Lower leg skin (tissue), 4 donors: ENCODE data around the gene IP6K2. TPM values are rescaled to one million over a fixed set of nuclear protein-coding genes. Genes with fewer than 3 reads are reported as not detected.

ENCODE experiments used
- DNase-seq, 2 donors: peaks; one replicate each; pipeline ENCODE4 v3.0.0-alpha.2; 2019; ENCODE audit warnings: low spot score in 2 of 2
- H3K4me3 ChIP-seq: fragments of 200-600 bp; sonication (generic); 2 replicates; pipeline ENCODE4 v1.5.1; 2017; ENCODE audit warnings: mild to moderate bottlenecking, low read depth; ENCODE audit not compliant: poor library complexity, severe bottlenecking
- POLR2A ChIP-seq, 2 donors: fragments of 450-650 bp; IDR thresholded peaks; one replicate each; pipeline ENCODE4 v1.6.1; 2016 to 2017; ENCODE audit warnings: antibody characterized with exemption in 2 of 2, mild to moderate bottlenecking in 1 of 2, moderate library complexity in 1 of 2
- WGBS, 2 donors: methylation state at CpG; one replicate each; pipeline ENCODE4 v1.1.5; 2018; 5-methylcytosine and 5-hydroxymethylcytosine counted together
- intact Hi-C: fragments of 100-400 bp; cut with DNase I; formaldehyde crosslinking; loops from one replicate; pipeline ENCODE4 v1.15.0; 2023; ENCODE audit warnings: low total_unique reads
- total RNA-seq, 4 donors: library from RNA; depleted of rRNA; stranded (reverse); fragments of >200 nt; gene quantifications; one replicate each; pipeline ENCODE4 v1.1.0, GENCODE V29; 2016
- TF ChIP-seq, protein P1 (sequence below), 3 donors: fragments of 450-650 bp; IDR thresholded peaks; one replicate each; pipeline ENCODE4 v1.5.1; 2016; ENCODE audit warnings: antibody characterized with exemption in 3 of 3, mild to moderate bottlenecking in 3 of 3, moderate library complexity in 2 of 3

Gene IP6K2
- total RNA-seq, 4 donors from 2014 or later, result 142 to 304 (median 187) TPM

DNA sequence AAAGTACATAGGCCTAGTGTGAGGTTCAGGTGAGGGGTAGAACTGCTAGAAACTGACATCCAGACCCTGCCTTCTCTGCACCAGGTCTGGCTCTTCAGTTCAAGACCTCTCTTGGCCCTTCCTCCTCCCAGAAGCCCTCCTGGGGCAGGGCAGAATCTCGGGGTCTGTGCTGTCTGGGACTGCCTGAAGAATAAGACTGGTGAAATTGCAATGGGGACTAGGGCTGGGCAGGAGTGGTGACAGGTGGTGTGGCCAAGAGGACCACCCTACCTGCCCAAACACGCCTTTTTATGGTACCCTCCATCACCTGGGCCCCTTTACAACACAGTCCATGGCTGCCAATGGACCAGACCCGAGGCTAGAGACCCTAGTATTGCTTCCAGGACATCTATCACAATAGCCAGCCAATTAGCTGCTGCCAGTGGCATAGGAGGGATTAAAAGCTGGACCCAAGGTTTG is 29.8 kb downstream of the IP6K2 start:
- TF ChIP-seq, protein P1, sequence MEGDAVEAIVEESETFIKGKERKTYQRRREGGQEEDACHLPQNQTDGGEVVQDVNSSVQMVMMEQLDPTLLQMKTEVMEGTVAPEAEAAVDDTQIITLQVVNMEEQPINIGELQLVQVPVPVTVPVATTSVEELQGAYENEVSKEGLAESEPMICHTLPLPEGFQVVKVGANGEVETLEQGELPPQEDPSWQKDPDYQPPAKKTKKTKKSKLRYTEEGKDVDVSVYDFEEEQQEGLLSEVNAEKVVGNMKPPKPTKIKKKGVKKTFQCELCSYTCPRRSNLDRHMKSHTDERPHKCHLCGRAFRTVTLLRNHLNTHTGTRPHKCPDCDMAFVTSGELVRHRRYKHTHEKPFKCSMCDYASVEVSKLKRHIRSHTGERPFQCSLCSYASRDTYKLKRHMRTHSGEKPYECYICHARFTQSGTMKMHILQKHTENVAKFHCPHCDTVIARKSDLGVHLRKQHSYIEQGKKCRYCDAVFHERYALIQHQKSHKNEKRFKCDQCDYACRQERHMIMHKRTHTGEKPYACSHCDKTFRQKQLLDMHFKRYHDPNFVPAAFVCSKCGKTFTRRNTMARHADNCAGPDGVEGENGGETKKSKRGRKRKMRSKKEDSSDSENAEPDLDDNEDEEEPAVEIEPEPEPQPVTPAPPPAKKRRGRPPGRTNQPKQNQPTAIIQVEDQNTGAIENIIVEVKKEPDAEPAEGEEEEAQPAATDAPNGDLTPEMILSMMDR (IDR thresholded peaks at IDR 0.05), result no peak
- TF ChIP-seq POLR2A (IDR thresholded peaks at IDR 0.05), result no peak
- no peak overlapping the region for H3K4me3 ChIP-seq
- intact Hi-C loops, result no loop called here
- DNase-seq, result no peak
- 52 to 66% methylated on average over 3 of the region's 3 CpGs for WGBS, 2 donors

DNA sequence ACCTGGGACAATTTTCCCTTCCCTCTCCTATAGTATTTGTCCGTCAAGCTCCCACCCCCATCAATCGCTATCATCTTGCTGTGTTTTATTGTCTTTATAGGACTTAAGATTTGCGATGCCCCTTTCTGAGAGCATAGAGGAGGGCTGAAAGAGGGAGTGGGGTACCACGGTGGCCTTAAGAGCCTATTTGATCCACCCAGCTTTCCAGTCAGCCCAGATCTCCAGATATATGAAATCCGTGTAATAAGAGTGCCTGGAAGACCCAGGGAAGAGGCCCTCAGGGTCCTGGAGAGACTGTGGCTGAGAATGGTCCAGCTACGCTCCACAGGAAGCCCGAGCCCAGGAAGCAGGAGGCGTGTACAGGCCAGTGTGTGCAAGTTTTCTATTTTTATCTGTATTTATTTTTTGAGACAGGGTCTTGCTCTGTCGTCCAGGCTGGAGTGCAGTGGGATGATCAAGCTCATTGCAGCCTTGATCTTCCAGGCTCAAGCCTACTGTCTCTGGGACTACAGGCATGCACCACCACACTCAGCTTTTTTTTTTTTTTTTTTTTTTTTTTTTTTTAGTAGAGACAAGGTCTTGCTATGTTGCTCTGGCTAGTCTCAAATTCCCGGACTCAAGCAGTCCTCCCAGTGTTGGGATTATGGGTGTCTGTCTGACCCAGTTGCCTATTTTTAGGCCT is 30.3 kb downstream of the IP6K2 start:
- 47 to 48% methylated on average over 10 of the region's 10 CpGs for WGBS, 2 donors

GRCh38 chr3:48685603-48686511 is 31.2 kb downstream of the IP6K2 start, which contains the start of gene NCKIPSD:
Gene NCKIPSD, minus strand, starts transcription at chr3:48685915. Its CDS starts 108 bp downstream, at chr3:48685807.
- peak within 1 kb of the TSS; percentile 62 for H3K4me3 ChIP-seq
- intact Hi-C loops, result no loop called here
- peak; percentile 82 to 97 for DNase-seq
- TF ChIP-seq, protein P1 (IDR thresholded peaks at IDR 0.05), result peak in 1 of 3 donors; percentile 76
- TF ChIP-seq POLR2A (IDR thresholded peaks at IDR 0.05), result peak in 1 of 2 donors; percentile 43
- WGBS, 2 donors, result 1 to 2% methylated on average over 23 to 38 of the region's 97 CpGs

More for the DNA sequence above, 30.3 kb downstream of the IP6K2 start:
- DNase-seq, result no peak
- no peak for TF ChIP-seq POLR2A (IDR thresholded peaks at IDR 0.05)
- TF ChIP-seq, protein P1 (IDR thresholded peaks at IDR 0.05), result no peak
- H3K4me3 ChIP-seq, result no peak overlapping the region
- intact Hi-C loops, result no loop called here

- 9 to 16% methylated on average over 8 to 12 of the region's 13 CpGs for WGBS, 2 donors
- peak overlapping the region; percentile 62 for H3K4me3 ChIP-seq
- intact Hi-C loops, result no loop called here
- TF ChIP-seq POLR2A (IDR thresholded peaks at IDR 0.05), result no peak
- TF ChIP-seq, protein P1 (IDR thresholded peaks at IDR 0.05), result no peak
- peak in 1 of 2 donors; percentile 31 for DNase-seq
Measured at GRCh38 chr3:48685293-48685602, 31.8 kb downstream of the IP6K2 start.

GRCh38 chr3:48684480-48685143 is 32.4 kb downstream of the IP6K2 start:
- peak; percentile 33 to 88 for DNase-seq
- 61 to 63% methylated on average over 7 of the region's 7 CpGs for WGBS, 2 donors
- H3K4me3 ChIP-seq, result no peak overlapping the region
- TF ChIP-seq POLR2A (IDR thresholded peaks at IDR 0.05), result no peak
- TF ChIP-seq, protein P1 (IDR thresholded peaks at IDR 0.05), result no peak
- intact Hi-C loops, result no loop called here
